Hepatocyte (in vitro differentiated cells): ENCODE results near the gene RABGAP1L. TPM values are rescaled to one million over a fixed set of nuclear protein-coding genes. Genes with fewer than 3 reads are reported as not detected.
A peak's percentile ranks its signal among the peaks of the same experiment; 100 is the strongest.

Experiments
- DNase-seq: peaks from one replicate; pipeline ENCODE4 v3.0.0-alpha.2; 2016; ENCODE audit warnings: low spot score
- H2AFZ ChIP-seq: fragments of 200-600 bp; sonication (generic); 2 replicates; pipeline ENCODE4 v1.6.0; 2016; ENCODE audit warnings: antibody characterized with exemption, mild to moderate bottlenecking
- H3K27ac ChIP-seq: fragments of 200-600 bp; sonication (generic); 2 replicates; pipeline ENCODE4 v1.5.1; 2016; ENCODE audit warnings: mild to moderate bottlenecking
- H3K27me3 ChIP-seq: fragments of 200-600 bp; sonication (generic); 2 replicates; pipeline ENCODE4 v1.6.1; 2016
- H3K36me3 ChIP-seq: fragments of 200-600 bp; sonication (generic); replicated peaks from 2 replicates; pipeline ENCODE4 v1.5.1; 2016; ENCODE audit warnings: low read depth; ENCODE audit not compliant: insufficient read depth
- H3K4me1 ChIP-seq: fragments of 200-600 bp; sonication (generic); 2 replicates; pipeline ENCODE4 v1.5.1; 2016; ENCODE audit warnings: mild to moderate bottlenecking, moderate library complexity; ENCODE audit not compliant: insufficient read depth
- H3K4me2 ChIP-seq: fragments of 200-600 bp; sonication (generic); 2 replicates; pipeline ENCODE4 v1.6.0; 2016
- H3K4me3 ChIP-seq: fragments of 200-600 bp; sonication (generic); 2 replicates; pipeline ENCODE4 v1.5.1; 2016; ENCODE audit warnings: mild to moderate bottlenecking
- H3K79me2 ChIP-seq: fragments of 200-600 bp; sonication (generic); 2 replicates; pipeline ENCODE4 v1.6.0; 2017; ENCODE audit warnings: mild to moderate bottlenecking
- H3K9me2 ChIP-seq: fragments of 200-600 bp; sonication (generic); replicated peaks from 2 replicates; pipeline ENCODE4 v1.6.0; 2017; ENCODE audit warnings: mild to moderate bottlenecking; ENCODE audit not compliant: insufficient read depth
- H3K9me3 ChIP-seq: fragments of 200-600 bp; sonication (generic); 2 replicates; pipeline ENCODE4 v1.5.1; 2016; ENCODE audit warnings: low read depth, mild to moderate bottlenecking
- H4K20me1 ChIP-seq: fragments of 200-600 bp; sonication (generic); 2 replicates; pipeline ENCODE4 v1.6.0; 2016; ENCODE audit warnings: mild to moderate bottlenecking; ENCODE audit not compliant: insufficient read depth, poor library complexity, severe bottlenecking
- CTCF ChIP-seq: fragments of 200-600 bp; sonication (generic); IDR thresholded peaks from 2 replicates; pipeline ENCODE4 v1.5.1; 2016; ENCODE audit warnings: antibody characterized with exemption, mild to moderate bottlenecking; ENCODE audit not compliant: poor library complexity
- EZH2 ChIP-seq: fragments of 200-600 bp; sonication (generic); IDR thresholded peaks from 2 replicates; pipeline ENCODE4 v1.6.1; 2016; ENCODE audit warnings: antibody characterized with exemption, mild to moderate bottlenecking, borderline replicate concordance
- EZH2phosphoT487 ChIP-seq: fragments of 200-600 bp; sonication (generic); IDR thresholded peaks from one replicate; pipeline ENCODE4 v1.6.1; 2018; ENCODE audit warnings: antibody characterized with exemption, mild to moderate bottlenecking, low read depth, moderate library complexity; ENCODE audit not compliant: unreplicated experiment, severe bottlenecking
- WGBS: methylation state at CpG from one replicate; pipeline ENCODE4 v1.1.6; 2016; ENCODE audit warnings: low lambda C conversion rate; ENCODE audit errors: missing lambda C conversion rate; 5-methylcytosine and 5-hydroxymethylcytosine counted together
- polyA plus RNA-seq: library from polyadenylated mRNA; unstranded; fragments of >200 nt; fragmentation: Nextera tagmentation; extraction: Ambion mirVana; gene quantifications from 2 replicates; pipeline ENCODE4 v1.2.1, GENCODE V29; 2016
- total RNA-seq: library from RNA; depleted of rRNA; stranded (reverse); fragments of >200 nt; gene quantifications from 2 replicates; pipeline ENCODE4 v1.2.3, GENCODE V29; 2014

Gene RABGAP1L
- total and polyA plus RNA-seq, 2 experiments from 2014 or later, result 15.0 to 41.8 TPM

- H3K27ac ChIP-seq, result peak overlapping the region; percentile 35
- H4K20me1 ChIP-seq, result no peaks in the 10 kb centered on the region
- no peak for DNase-seq
- no peak overlapping the region for H3K4me3 ChIP-seq
- no peaks in the 10 kb centered on the region for H3K4me1 ChIP-seq
- H3K36me3 ChIP-seq, result no peaks in the 10 kb centered on the region
- TF ChIP-seq EZH2 (no peak), CTCF (no peak), EZH2phosphoT487 (no peak)
- H3K9me3 ChIP-seq, result no peaks in the 10 kb centered on the region
- H3K27me3 ChIP-seq, result no peaks in the 10 kb centered on the region
- H2AFZ ChIP-seq, result peak overlapping the region; percentile 29
- WGBS, result 93% methylated on average over 1 of the region's 1 CpG
- H3K9me2 ChIP-seq, result no peaks in the 10 kb centered on the region
- H3K79me2 ChIP-seq, result no peaks in the 10 kb centered on the region
- peak overlapping the region; percentile 37 for H3K4me2 ChIP-seq
Measured at GRCh38 chr1:174239541-174239940, 80.2 kb downstream of the RABGAP1L start.

- Histone ChIP-seq H3K9me3 (no peaks in the 10 kb centered on the region), H3K4me3 (no peak overlapping the region), H3K27me3 (no peaks in the 10 kb centered on the region), H3K36me3 (no peaks in the 10 kb centered on the region), H3K4me2 (no peak overlapping the region), H3K9me2 (no peaks in the 10 kb centered on the region), H3K79me2 (no peaks in the 10 kb centered on the region), H4K20me1 (no peaks in the 10 kb centered on the region), H3K27ac (no peak overlapping the region), H3K4me1 (no peaks in the 10 kb centered on the region), H2AFZ (no peak overlapping the region)
- TF ChIP-seq EZH2, result no peak
- 100% methylated on average over 2 of the region's 2 CpGs for WGBS
- no peak for DNase-seq
Measured at GRCh38 chr1:174242856-174243255, 83.5 kb downstream of the RABGAP1L start.

- H3K27me3 ChIP-seq, result no peaks in the 10 kb centered on the region
- 67% methylated on average over 3 of the region's 3 CpGs for WGBS
- no peaks in the 10 kb centered on the region for H3K4me1 ChIP-seq
- no peaks in the 10 kb centered on the region for H3K36me3 ChIP-seq
- no peaks in the 10 kb centered on the region for H3K79me2 ChIP-seq
- no peak for TF ChIP-seq CTCF
- no peak for TF ChIP-seq EZH2phosphoT487
- TF ChIP-seq EZH2, result no peak
- no peaks in the 10 kb centered on the region for H3K9me2 ChIP-seq
- H4K20me1 ChIP-seq, result no peaks in the 10 kb centered on the region
- no peaks in the 10 kb centered on the region for H3K9me3 ChIP-seq
- DNase-seq, result no peak
- no peak overlapping the region for H2AFZ ChIP-seq
- H3K27ac ChIP-seq, result no peak overlapping the region
- H3K4me3 ChIP-seq, result no peak overlapping the region
- H3K4me2 ChIP-seq, result no peak overlapping the region
Measured at GRCh38 chr1:174243451-174244000, 84.2 kb downstream of the RABGAP1L start.

GRCh38 chr1:174244017-174244416 lies 84.7 kb downstream of the RABGAP1L start:
- Histone ChIP-seq H3K9me2 (no peaks in the 10 kb centered on the region), H3K79me2 (no peaks in the 10 kb centered on the region), H3K36me3 (no peaks in the 10 kb centered on the region), H2AFZ (no peak overlapping the region), H3K4me3 (no peak overlapping the region), H3K27ac (no peak overlapping the region), H3K4me1 (no peaks in the 10 kb centered on the region), H4K20me1 (no peaks in the 10 kb centered on the region), H3K9me3 (no peaks in the 10 kb centered on the region), H3K4me2 (no peak overlapping the region), H3K27me3 (no peaks in the 10 kb centered on the region)
- TF ChIP-seq EZH2, result no peak
- no peak for TF ChIP-seq EZH2phosphoT487
- TF ChIP-seq CTCF, result no peak
- WGBS, result 85% methylated on average over 5 of the region's 5 CpGs
- DNase-seq, result no peak
